Bronchial epithelial cell (primary cell): ENCODE data around the gene LRP1B. TPM values are rescaled to one million over a fixed set of nuclear protein-coding genes. Genes with fewer than 3 reads are reported as not detected.
"Not testable (repeated sequence)": the region's sequence is repeated elsewhere in the genome, so short reads cannot be mapped to it uniquely, and the experiment has no call there.

Experiments
- DNase-seq: peaks from one replicate; pipeline ENCODE4 v3.0.0-alpha.2; 2010; ENCODE audit warnings: low read depth
- FAIRE-seq: peaks from 2 replicates; lab custom pipeline; 2011; peaks lifted over from hg19 to GRCh38; lab: Jason Lieb, UNC
- H3K27me3 ChIP-seq: 2 replicates; pipeline ENCODE4 v1.5.1; 2011; ENCODE audit warnings: low read length; ENCODE audit not compliant: control insufficient read depth, insufficient read depth
- H3K36me3 ChIP-seq: 2 replicates; pipeline ENCODE4 v1.5.1; 2011; ENCODE audit warnings: low read length; ENCODE audit not compliant: control insufficient read depth, insufficient read depth
- H3K4me3 ChIP-seq: 2 replicates; pipeline ENCODE4 v1.5.1; 2011; ENCODE audit warnings: mild to moderate bottlenecking, low read depth, low read length, control low read depth
- total RNA-seq: library from RNA; depleted of rRNA; stranded (reverse); fragments of >200 nt; gene quantifications from 2 replicates; pipeline ENCODE4 v1.2.1, GENCODE V29; 2014
- TF ChIP-seq, protein P1 (sequence below): IDR thresholded peaks from 2 replicates; pipeline ENCODE4 v1.5.1; 2011; ENCODE audit warnings: mild to moderate bottlenecking, moderate library complexity, low read length, control low read depth, inconsistent platforms; ENCODE audit not compliant: insufficient read depth, severe bottlenecking

Gene LRP1B
- total RNA-seq, 1 donor from 2014 or later, result under 0.01 TPM

DNA sequence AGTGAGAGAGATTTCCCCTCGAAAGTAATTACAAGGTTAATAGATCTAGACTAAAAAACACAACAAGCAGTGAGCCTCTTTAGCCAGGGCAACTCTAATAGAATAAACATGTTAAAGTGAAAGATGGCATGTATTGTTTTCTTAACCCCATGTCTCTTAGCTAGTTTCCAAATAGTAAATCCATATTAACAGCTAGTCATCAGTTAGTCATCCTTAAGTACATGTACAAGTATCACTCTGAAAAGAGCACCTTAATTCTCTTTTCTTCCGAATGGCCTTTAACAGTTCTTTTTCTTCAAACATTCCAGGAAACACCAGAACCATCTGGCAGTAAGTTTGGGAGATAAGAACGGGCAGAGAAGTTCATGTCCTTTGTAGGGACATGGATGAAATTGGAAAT is 1480.0 kb downstream of the LRP1B start:
- H3K36me3 ChIP-seq, result no peaks in the 10 kb centered on the region
- no peaks in the 10 kb centered on the region for H3K27me3 ChIP-seq
- FAIRE-seq (no peak), DNase-seq (peak; percentile 22)
- TF ChIP-seq, protein P1, sequence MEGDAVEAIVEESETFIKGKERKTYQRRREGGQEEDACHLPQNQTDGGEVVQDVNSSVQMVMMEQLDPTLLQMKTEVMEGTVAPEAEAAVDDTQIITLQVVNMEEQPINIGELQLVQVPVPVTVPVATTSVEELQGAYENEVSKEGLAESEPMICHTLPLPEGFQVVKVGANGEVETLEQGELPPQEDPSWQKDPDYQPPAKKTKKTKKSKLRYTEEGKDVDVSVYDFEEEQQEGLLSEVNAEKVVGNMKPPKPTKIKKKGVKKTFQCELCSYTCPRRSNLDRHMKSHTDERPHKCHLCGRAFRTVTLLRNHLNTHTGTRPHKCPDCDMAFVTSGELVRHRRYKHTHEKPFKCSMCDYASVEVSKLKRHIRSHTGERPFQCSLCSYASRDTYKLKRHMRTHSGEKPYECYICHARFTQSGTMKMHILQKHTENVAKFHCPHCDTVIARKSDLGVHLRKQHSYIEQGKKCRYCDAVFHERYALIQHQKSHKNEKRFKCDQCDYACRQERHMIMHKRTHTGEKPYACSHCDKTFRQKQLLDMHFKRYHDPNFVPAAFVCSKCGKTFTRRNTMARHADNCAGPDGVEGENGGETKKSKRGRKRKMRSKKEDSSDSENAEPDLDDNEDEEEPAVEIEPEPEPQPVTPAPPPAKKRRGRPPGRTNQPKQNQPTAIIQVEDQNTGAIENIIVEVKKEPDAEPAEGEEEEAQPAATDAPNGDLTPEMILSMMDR, result no peak
- no peak overlapping the region for H3K4me3 ChIP-seq

- not testable (repeated sequence) for FAIRE-seq, H3K27me3 ChIP-seq, DNase-seq, H3K4me3 ChIP-seq, H3K36me3 ChIP-seq
Observed at GRCh38 chr2:140650134-140650533, 1480.7 kb downstream of the LRP1B start.

DNA sequence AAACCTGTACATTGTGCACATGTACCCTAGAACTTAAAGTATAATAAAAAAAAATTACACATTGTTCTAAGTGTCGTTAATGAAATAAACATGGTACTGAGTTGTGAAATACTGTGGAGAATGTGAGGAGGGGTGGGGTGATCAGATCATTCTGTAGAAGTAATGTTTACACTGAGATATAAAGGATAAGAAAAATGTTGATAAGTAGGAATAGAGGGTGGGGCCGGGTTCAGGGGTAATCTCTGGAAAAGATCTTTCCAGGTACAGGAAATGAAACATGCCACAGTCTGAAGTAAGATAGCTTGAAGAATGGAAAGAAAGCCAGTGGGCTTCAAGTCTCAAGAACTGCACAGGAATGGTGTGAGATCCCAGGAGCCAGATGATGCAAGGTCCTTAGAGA is 1482.4 kb downstream of the LRP1B start:
- FAIRE-seq, result no peak

DNA sequence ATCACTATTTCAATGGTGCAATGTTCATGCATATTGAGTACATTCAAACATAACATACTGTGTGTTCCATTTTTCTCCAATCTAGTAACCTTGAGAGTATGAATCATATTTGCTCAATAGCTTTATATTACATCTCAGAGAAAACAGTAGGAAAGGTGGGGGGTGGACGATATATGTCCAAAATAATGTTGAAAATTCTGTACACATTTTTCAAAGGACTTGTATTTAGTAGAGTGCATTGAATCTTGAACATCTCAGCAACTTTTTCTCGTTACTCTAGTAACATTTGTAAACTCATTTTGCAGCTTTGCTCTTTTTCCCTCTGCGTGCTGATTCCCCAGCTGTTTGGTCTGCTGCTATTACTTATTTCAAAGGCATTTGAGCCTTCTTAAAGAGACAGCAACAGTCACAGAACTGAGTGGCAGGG is 1487.0 kb downstream of the LRP1B start:
- no peak overlapping the region for H3K4me3 ChIP-seq
- no peaks in the 10 kb centered on the region for H3K36me3 ChIP-seq
- DNase-seq (peak; percentile 23), FAIRE-seq (no peak)
- TF ChIP-seq, protein P1, result no peak
- H3K27me3 ChIP-seq, result no peaks in the 10 kb centered on the region

More for the DNA sequence above, 1482.4 kb downstream of the LRP1B start:
- DNase-seq, result no peak
- TF ChIP-seq, protein P1, result no peak
- Histone ChIP-seq H3K27me3 (no peaks in the 10 kb centered on the region), H3K36me3 (no peaks in the 10 kb centered on the region), H3K4me3 (no peak overlapping the region)

- no peak for FAIRE-seq
- Histone ChIP-seq H3K4me3 (no peak overlapping the region), H3K27me3 (no peaks in the 10 kb centered on the region), H3K36me3 (no peaks in the 10 kb centered on the region)
- no peak for DNase-seq
- TF ChIP-seq, protein P1, result no peak
Observed at GRCh38 chr2:140641163-140641562, 1489.7 kb downstream of the LRP1B start.

GRCh38 chr2:140639628-140640027 is 1491.2 kb downstream of the LRP1B start:
- Histone ChIP-seq H3K4me3 (no peak overlapping the region), H3K36me3 (no peaks in the 10 kb centered on the region), H3K27me3 (no peaks in the 10 kb centered on the region)
- FAIRE-seq (no peak), DNase-seq (no peak)
- TF ChIP-seq, protein P1, result no peak
